ENCODE data around the gene DNAH10.

Gene DNAH10

DNA sequence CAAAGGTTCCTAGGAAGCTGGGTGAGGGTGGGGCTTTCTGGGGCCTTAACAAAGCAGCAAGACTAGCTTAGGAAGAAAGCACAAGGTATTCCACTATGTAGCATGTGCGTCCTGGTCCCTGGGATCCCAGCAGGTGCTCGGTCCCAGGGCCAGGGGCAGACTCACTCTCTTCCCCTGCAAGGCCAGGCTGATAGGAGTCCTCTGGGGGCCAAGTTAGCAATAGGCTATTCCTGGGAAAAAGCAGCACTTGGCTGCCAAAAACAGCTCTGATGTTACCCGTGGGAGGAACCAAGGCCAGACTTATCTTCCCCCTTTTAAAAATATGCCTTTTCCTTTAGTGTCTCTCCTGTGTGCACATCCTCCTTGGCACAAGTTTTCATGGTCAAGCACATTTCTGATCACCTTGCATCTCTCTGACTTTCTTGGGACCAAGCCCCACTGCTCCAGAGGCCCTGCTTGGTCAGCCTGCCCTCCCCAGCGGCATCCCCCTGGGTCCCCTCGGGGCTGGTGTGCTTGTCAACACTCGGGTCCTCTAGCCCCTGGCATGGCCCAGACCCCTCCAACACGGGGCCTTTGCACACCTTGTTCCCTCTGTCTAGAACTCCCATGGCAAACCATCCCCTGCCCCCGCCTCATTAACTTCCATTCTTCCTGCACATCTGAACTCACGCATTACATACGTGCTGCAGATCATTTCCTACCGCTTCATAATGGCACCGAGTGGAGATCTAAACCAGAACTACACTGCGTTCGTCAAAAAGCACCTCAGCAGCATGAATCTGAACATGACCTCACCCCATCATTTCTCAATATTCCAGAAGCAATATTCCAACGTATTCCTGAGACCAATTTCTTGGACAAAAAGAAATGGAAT, 188.6 kb downstream of the DNAH10 start:
- DNase-seq, result no peak

DNA sequence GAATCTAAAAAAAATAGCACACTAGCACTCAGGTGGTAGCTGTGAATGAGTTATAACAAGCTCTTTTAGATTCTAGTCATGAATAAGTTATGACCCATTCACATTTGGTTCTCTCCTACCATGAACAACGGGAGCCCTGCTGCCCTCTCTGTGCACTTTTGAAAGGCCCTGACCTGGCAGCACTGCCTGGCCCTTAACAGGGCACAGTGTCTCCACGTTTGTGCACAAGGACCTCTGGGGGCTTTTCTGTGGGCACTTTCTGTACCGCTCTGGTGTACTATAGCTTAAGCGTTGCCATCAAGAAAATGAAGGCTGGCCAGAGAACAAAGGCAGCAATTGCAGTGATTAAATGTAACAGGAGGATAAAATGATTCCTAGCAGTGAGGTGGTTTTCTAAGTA, 189.4 kb downstream of the DNAH10 start:
- no peak for DNase-seq

DNA sequence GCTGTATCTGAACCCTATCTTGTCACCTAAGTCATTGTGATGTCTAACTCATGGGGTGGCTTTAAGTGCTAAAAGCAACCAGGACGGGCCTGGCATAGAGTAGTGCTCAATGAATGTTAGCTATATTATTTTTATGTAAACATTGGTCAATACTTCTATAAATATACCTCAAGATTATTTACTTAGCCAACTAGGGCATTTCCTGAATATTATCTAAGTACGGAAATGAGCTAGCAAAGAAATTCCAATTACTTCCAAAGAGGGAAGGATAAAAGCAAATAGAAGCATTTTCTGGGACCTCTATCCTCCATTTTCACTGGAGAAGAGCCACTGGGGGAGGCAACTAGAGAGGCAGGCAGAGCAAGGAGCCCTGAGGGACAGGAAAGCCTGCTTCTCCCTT, 189.9 kb downstream of the DNAH10 start:
- DNase-seq, result no peak

DNA sequence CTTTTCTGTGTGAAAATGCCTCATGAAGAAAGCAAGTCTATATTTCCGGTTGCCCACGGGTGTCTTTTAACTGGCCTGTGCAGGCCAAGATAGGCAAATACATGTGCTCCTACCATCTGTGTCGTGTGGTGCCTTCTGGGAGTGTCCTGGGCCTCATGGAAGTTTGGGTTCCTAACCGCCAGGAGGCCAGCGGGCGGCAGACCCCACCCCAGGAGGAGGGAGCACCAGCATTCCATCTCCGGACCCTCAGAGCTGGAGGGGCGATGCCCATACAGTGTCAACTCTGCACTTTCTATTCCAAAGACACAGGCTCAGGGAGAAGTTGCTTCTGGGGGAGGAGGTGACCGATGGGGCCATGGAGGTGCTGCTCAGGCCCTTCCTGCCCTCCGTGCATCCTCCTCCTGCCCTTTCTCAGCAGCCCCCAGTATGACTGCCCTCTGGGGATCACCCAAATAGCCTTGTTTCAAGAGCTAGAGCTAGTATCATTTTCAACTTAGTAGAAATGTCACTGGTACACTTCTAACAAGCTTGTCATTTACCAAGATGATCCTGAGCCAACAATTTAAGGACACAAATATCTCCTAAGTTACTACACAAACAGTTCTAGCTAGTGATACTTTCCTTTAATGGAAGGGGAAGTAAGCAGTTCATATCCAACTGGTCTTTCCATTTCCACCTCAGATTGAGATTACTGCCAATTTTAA, 192.7 kb downstream of the DNAH10 start:
- DNase-seq, result no peak

DNA sequence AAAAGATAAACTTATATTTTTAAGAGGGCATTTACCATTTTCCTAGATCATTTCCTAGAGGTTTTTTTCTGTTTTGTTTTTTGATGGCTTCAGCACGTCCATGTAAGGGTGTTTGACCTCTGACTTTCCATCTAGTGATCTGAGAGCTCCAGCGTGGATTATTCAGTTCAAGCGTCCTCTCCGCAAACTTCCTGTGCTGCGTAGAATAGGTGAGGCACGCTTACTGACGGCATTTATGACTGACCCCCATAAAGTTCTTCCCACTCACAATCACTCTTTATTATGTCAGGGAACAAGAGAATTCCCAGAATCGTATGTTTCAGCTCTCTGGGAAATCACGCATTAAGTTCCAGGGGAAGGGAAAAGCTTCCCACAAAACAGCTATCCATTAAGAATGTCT, 194.1 kb downstream of the DNAH10 start:
- DNase-seq, result no peak

DNA sequence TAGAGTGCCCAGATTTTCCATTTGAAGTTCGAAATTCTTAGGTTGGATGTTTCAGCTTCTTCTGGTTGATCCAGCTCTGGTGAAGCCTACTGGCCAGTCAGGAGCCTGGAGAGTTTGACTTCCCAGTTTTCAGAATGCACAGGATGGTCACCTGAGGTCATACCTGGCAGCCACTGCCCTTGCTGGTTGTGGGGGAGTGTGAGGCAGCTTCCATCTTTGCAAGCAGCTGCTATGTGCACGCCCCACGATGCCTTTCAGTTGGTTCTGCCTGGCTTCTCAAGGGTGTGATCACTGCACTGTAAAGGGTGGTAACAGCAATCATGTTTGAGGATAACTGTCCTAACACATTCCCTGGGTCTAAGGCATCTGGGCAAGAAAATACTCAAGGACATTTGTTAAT, 195.1 kb downstream of the DNAH10 start:
- DNase-seq, result no peak

DNA sequence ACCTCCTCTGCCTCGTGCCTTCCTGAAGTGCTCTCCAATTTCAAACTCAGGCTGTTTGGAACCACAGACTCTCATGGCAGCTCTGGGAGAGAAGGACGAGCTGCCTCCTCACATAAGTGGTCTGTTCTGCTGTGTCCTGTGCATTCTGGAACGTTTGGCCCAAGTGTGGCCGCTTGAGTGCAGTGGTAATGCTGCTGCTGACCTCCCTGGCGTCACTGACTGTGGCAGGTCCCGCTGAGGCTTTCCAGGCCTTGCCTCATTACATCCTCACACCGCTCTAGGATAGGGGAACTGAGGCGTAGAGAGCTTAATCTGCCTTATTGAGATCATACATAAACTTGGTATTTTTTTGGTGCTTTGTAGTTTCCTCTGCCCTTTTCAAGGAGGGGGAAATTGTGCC, 196.4 kb downstream of the DNAH10 start:
- no peak for DNase-seq

DNA sequence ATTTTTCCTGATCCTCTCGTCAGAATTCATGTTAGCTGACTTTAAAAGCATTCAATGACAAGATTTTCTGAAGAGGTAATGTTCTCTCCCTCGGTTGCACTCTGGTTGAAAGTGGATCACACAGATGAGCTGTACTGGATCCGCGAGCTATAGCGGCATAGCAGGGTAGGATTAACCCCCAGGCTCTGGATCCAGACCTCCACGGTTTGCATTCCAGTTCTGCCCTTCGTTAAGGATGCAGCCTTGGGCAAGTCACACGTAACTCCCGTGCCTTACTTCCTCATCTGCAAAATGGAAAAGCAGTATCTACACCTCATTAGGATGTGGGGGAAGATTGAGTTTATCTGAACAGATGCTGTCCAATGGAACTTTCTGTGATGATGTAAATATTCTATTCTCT, 196.8 kb downstream of the DNAH10 start:
- no peak for DNase-seq

DNA sequence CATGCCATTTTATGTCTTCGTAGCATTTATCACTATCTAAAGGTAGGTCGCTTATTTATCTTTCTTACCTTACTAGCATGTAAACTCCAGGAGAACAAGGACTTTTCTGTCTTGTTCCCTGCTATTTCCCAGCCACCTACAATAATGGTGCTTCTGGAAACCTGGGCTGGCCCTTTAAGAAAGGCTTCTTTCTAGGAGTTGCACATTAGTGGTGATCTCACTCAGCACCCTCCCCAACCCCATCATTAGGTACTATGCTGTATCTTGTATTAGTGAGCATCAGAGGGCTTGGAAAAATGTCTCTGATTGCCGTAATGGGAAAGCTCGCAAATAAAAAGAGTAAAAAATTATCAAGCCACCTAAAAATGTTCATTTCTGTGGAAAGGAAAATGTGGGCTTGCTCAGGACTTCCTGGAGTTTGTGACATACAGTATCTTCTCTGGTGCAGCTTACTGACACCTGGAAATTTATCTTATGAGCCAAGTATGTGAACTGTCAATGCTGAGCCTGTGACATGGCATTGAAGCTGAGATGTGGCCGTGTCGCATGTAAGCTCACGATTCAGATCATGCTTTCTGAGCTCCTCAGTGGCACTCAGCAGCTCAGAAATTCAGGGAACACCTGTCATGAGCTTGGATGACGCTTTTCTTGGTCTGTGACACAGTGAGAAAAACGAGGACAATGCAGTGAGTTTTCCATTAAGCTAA, 198.1 kb downstream of the DNAH10 start:
- DNase-seq, result no peak

DNA sequence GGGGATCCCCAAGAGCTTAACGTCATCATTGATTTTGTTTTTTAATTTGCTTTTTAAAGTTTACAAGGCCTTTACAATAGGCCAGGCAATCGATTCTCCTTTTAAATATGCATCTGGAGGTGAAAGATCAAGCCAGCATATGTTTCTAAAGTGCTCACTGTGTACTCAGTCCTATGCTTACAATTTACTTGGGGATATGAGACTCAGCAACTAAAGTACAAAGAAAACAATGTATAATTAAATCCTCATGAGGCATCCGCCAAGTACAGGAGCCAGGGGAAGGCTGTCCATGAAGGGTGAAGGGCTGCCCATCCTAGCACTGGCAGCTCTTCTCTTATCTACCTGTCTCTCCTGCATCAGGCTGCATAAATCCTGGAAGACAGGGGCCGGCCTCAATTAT, 198.8 kb downstream of the DNAH10 start:
- DNase-seq, result no peak

DNA sequence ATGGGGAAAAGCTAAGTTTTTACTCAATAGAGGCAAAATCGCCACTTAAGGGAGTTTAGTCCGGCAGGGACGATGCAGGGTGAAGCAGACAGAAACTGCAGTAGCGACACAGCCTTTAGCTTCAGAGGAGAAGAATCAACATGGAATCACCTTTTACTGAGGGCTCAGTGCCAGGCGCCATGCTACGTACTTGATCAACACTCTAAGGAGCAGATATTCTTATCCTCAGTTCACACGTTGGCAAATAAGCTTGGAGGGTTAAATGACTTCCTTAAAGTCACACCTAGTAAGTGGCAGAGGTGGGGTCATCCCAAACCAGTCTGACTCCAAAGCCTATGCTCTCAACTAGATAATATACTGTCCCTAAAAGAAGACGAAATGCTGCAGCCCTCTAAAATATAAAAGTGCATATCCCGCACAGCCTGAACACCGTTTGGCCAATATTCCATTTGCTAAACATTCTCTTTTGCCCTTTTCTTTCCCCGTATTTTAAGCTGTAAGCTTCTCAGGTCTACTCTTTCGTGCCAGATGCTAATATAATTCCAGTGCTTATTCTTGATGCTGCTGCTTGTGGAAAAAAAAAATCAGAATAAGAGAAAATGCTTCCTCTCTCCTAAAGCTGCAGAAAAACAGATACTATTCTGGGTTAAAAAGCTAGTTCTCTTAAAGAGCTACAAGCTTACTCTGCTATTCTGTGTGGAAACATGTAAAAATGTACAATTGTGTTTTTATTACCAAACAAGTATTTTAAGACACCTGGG, 199.7 kb downstream of the DNAH10 start:
- DNase-seq, result no peak

DNA sequence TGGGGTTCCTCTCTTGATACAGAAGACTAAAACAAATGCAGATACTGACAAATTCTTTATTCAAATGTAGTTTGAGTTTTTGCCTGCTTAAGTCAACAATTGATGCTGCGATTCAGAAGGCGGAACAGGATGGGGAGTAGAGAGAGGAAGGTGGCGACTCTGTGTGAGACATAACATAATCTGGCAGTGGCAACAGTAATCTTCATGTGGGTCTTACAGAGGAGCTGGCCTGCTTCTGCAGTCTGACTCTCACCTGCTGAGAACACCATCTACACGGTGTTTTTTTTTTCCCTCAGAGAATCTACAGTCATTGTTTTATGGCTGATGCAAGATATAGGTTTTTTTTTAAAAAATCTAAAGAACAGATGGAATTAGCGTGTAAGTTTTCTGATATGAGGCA, 200.4 kb downstream of the DNAH10 start:
- no peak for DNase-seq

DNA sequence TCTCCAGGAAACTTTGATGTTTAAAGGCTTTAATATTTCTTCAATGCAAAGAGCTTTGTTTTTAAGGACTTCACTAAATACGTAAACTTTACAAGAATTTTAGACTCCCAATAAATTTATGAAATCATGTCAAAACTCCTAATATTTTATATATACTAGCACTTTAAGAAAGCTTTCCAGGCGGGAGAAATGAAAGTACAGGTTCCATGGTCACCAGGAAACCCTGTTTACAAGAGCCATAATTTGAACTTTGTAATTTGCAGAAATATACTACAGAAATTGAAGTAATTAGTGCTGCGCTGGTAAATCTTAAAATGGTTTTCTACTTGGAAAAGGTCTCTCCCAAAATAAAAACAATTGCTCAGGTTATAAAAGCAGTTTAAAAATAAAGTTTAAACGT, 201.7 kb downstream of the DNAH10 start:
- DNase-seq, result no peak

DNA sequence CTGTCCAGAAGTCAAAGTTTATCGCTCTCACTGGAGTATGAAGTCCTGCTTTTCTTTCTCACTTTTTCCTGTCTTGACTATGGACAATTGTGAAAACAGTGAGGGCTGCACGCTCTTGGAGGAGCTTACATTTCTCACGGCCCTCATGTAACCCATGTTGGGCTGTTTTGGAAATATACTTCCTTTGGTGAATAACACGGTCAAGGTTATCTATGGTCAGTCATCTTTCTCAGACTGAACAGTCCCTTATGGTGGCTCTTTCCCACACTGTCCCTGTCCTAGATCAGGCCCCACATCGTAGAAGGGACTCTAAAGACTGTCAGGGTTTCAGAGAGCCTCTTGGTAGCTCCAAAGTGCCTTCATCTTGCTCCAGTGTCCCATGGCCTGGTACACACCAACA, 203.3 kb downstream of the DNAH10 start:
- no peak for DNase-seq

DNA sequence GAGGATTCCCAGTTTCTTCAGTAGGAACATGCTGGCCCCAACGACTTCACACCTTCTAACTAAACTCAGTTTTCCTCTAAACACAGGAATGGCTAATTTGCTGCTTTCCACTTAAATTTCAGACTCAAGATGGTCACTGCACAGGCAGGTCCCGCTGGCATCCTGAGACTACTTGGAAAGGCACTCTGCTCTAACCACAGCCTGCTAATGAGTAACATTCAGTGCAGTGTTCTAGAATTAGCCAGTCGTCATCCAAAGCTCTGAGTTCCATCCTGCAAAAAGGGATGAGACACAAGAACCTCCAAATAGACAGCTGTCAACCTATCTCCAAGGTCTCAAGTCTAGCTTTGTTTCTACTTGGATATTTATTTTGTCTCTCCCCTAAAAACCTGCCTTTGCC, 204.5 kb downstream of the DNAH10 start:
- DNase-seq, result no peak

DNA sequence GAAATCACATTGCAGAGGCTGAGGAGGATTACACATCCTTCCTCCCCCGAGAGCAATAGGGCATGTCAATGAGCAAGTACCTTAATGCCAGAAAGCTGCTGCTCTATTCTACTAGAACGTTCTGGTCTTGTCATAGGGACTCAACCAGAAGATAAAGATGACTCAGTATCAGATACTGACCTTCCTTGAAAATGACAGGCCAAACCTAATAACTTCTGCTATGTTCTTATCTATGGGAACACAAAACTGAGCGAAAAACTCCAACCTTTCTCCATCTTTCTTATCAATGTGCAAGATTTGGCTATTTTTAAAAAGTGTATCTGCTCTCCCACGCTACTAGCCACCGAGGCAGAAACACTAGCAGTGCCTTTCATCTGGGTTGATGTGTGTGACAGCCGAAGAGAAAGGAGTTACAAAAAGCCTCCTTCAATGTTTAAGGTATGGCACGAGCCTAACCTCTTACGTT, 205.1 kb downstream of the DNAH10 start:
- no peak for DNase-seq

DNA sequence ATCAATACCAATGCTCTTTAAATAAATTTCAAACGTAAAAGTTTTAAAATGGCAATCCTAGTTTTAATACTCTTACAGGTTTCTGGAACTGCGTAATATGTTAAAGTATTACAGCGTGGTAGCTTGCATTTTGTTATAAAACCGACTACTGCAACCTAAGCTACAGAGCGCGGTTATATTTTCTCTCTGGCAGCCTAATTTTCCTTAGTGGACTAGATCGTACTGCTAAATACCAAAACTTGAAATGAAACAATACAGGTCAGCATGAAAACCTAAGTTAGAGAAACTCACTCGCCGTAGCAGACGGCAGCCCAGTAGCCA, 209.3 kb downstream of the DNAH10 start:
- no peak for DNase-seq

DNA sequence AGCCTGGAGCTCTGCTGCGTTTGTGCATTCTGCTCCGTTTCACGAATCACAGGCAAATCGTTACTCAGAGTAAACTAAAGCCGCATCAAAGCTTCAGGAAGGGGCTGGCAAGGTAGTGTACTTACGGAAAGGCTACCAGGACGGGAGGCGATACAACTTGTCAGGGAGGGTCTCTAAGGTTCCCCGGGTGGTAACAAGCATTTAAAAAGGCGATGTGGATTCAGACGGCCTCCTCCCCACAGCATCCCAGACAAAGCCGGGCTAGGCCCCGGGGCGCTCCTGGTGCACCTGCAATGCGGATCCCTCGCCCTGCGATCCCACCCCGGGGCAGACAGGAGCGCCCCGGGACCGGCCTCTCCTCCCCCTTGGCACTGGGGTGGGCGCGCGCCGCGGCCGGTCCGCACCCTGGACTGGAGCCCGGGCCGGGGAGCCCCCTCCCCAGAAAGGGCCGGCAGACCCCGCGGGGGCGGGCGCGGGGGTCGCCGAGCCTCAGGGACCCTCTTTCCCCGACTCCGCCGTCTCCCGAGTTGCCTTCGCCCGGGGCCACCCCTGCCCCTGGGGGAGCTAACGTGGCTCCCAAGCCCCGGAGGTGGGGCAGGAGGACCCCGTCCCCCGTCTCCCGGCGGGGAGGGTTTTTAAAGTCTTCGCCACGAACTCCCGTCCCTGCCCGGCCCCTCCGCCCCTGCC, 209.8 kb downstream of the DNAH10 start:
- DNase-seq, result peak; percentile 51

DNA sequence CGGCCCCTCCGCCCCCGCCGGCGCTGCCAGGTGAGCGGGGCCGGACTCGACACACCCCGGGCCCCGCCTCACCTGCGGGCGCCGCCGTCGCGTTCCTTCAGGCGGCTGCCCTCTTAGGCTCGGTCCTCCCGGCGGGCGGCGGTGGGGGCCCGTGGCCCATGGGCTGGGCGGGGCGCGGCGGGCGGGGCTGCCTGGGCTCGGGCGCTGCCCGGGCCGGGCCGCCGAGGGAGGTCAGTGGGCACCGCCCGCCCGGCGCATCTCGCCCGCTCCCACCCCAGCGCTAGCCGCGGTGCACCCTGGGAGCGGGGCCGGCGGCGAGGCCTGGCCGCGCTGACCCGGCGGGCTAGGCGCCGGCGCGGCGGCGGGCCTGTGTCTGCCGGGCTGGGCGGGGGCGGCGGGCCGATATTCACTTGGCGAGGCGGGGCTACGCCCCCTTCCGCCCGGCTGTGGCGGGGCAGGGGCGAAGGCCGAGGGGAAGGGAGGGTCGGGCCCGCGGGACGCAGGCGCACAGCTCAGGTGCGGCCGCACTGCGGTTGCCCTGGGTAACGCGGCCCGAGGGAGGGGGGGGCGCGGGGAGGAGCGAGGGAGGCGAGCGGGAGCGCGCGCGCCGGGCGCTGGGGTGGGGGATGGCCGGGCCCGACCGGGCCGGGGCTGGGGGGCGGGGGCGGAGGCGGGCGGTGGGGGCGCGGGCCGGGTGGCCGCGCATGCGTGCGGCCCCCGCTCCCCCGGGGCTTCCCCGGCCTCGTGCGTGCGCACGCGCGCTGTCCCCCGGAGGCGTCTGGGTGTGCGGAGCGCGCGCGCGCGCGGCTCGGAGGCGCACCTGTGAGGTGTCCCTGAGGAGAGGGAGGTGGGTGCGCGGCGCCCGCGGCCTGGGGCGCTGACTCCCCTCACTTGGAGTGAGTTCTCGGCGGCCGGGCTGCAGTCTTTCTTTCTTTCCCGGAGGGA, 210.6 kb downstream of the DNAH10 start, which contains the start of the genes CCDC92 and ZNF664:
Gene CCDC92 (minus strand): TSS at position 375 of the 945 bp plus-strand sequence. CDS start 28,526 bp downstream, outside the sequence.
Gene ZNF664 (plus strand): TSS at position 759 of the 945 bp plus-strand sequence. CDS start 38,930 bp downstream, outside the sequence.
- peak; percentile 90 for DNase-seq

DNA sequence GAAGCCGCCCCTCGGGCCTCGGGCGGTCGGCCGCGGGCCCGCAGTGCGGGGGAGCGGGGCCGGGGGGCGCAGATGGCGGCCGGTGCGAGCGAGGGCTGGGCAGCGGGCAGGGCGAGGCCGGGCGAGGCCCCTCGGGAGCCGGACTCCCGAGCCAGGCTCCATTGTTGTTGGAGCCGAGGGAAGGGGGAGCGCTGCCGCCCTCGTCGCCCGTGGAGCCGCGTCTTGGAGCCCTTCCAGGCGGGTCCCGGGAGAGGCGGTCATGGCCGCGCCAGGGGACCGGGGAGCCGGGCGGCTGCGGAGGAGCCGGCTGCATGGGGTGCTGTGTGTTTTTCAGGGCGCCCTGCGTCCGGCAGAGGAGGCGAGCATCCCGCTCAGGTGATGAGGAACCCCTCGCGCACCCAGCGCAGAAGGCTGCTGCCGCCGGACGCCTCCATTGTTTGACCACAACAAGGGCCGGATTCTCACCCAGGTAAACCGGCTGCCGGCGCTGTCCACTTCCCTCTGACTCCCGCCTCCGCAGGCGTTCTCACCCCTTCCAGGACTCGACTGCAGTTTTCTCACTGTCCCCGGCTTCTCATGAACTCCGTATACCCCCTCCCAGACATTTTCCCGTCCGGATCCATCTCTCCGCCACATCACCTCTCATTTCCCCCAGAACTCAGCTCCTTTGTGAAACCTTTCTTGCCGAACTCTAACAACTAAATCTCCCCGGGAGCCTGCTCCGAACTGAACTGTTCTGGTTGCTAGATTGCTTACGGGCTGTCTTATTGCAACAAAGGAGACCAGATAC, 211.6 kb downstream of the DNAH10 start:
- DNase-seq, result peak; percentile 18

Data from NCI-H2171 treated with DMSO at 0.1 percent for 48 hours (cell line).